ENCODE results near the gene KRTAP2-1. TPM values are rescaled to one million over a fixed set of nuclear protein-coding genes. Genes with fewer than 3 reads are reported as not detected.
"Not testable (repeated sequence)": the region's sequence is repeated elsewhere in the genome, so short reads cannot be mapped to it uniquely, and the experiment has no call there.

KRTAP2-1 gene
- total and polyA plus RNA-seq, 8 donors: not detected

- Histone ChIP-seq H3K4me1 (no peaks in the 10 kb centered on the region), H3K36me3 (no peaks in the 10 kb centered on the region), H3K4me3 (no peak overlapping the region), H3K27ac (no peak overlapping the region), H3K9me3 (peaks cover 0 to 8% (median 4%) of the 10 kb centered on the region in 4 donors), H3K27me3 (peaks cover 0 to 36% (median 6%) of the 10 kb centered on the region in 3 donors)
- intact Hi-C loops (cut with DNase I; ENCODE audit: low total_unique reads): no loop called here
- 79 to 100% (median 98%) methylated on average over 1 of the region's 1 CpG for WGBS, 5 donors
- DNase-seq: no peak
- TF ChIP-seq CTCF (IDR thresholded peaks at IDR 0.05) (no peak), POLR2AphosphoS5 (IDR thresholded peaks at IDR 0.05) (no peak), EP300 (IDR thresholded peaks at IDR 0.05) (no peak), POLR2A (IDR thresholded peaks at IDR 0.05) (no peak)
These were observed 10.4 kb upstream of the KRTAP2-1 start for GRCh38 chr17:41057547-41057946.

GRCh38 chr17:41055130-41055529 lies 8.0 kb upstream of the KRTAP2-1 start, which contains the start of gene KRTAP2-2:
Gene KRTAP2-2 (minus strand): TSS chr17:41055230. CDS start chr17:41055211, 19 bp downstream.
- DNase-seq; H3K36me3 ChIP-seq; H3K4me3 ChIP-seq; intact Hi-C loops (cut with DNase I; ENCODE audit: low total_unique reads); H3K27ac ChIP-seq; H3K9me3 ChIP-seq; H3K4me1 ChIP-seq: not testable (repeated sequence)
- 27 to 52% (median 44%) methylated on average over 1 of the region's 6 CpGs for WGBS, 5 donors
- H3K27me3 ChIP-seq: peaks cover 0 to 34% (median 6%) of the 10 kb centered on the region in 3 donors

- H3K4me1 ChIP-seq; H3K27ac ChIP-seq; H3K36me3 ChIP-seq; H3K4me3 ChIP-seq; H3K9me3 ChIP-seq; DNase-seq; intact Hi-C loops (cut with DNase I; ENCODE audit: low total_unique reads): not testable (repeated sequence)
- peaks cover 0 to 32% (median 6%) of the 10 kb centered on the region in 3 donors for H3K27me3 ChIP-seq
- 72 to 79% (median 72%) methylated on average over 7 to 9 of the region's 9 CpGs for WGBS, 5 donors
These were observed 7.4 kb upstream of the KRTAP2-1 start for GRCh38 chr17:41054556-41054955.

- 82 to 88% (median 85%) methylated on average over 4 of the region's 4 CpGs for WGBS, 5 donors
- DNase-seq: no peak
- Histone ChIP-seq H3K36me3 (no peaks in the 10 kb centered on the region), H3K27me3 (peaks cover 0 to 31% (median 6%) of the 10 kb centered on the region in 3 donors), H3K9me3 (peaks cover 0 to 8% (median 4%) of the 10 kb centered on the region in 4 donors), H3K4me1 (no peaks in the 10 kb centered on the region), H3K4me3 (no peak overlapping the region), H3K27ac (no peak overlapping the region)
- TF ChIP-seq EP300 (IDR thresholded peaks at IDR 0.05): no peak
- TF ChIP-seq POLR2AphosphoS5 (IDR thresholded peaks at IDR 0.05): no peak
- TF ChIP-seq POLR2A (IDR thresholded peaks at IDR 0.05): no peak
- no peak for TF ChIP-seq CTCF (IDR thresholded peaks at IDR 0.05)
- intact Hi-C loops (cut with DNase I; ENCODE audit: low total_unique reads): no loop called here
These were observed 6.9 kb upstream of the KRTAP2-1 start for GRCh38 chr17:41054025-41054424.

GRCh38 chr17:41052566-41052965 lies 5.5 kb upstream of the KRTAP2-1 start:
- no peaks in the 10 kb centered on the region for H3K36me3 ChIP-seq
- H3K4me1 ChIP-seq: no peaks in the 10 kb centered on the region
- intact Hi-C loops (cut with DNase I; ENCODE audit: low total_unique reads): no loop called here
- DNase-seq: no peak
- no peak overlapping the region for H3K27ac ChIP-seq
- peaks cover 0 to 4% (median 1%) of the 10 kb centered on the region in 4 donors for H3K9me3 ChIP-seq
- H3K4me3 ChIP-seq: no peak overlapping the region
- peaks cover 0 to 34% (median 0%) of the 10 kb centered on the region in 3 donors for H3K27me3 ChIP-seq
- TF ChIP-seq POLR2AphosphoS5 (IDR thresholded peaks at IDR 0.05) (no peak), EP300 (IDR thresholded peaks at IDR 0.05) (no peak), POLR2A (IDR thresholded peaks at IDR 0.05) (no peak), CTCF (IDR thresholded peaks at IDR 0.05) (no peak)
